HG03064 (cell line): ENCODE results near the gene ZNF592.

Experiments
- ATAC-seq: cut with Tn5 transposase; IDR thresholded peaks from one replicate; pipeline ENCODE4 v1.9.1; 2021; ENCODE audit warnings: low read depth; ENCODE audit not compliant: unreplicated experiment

Gene ZNF592

DNA sequence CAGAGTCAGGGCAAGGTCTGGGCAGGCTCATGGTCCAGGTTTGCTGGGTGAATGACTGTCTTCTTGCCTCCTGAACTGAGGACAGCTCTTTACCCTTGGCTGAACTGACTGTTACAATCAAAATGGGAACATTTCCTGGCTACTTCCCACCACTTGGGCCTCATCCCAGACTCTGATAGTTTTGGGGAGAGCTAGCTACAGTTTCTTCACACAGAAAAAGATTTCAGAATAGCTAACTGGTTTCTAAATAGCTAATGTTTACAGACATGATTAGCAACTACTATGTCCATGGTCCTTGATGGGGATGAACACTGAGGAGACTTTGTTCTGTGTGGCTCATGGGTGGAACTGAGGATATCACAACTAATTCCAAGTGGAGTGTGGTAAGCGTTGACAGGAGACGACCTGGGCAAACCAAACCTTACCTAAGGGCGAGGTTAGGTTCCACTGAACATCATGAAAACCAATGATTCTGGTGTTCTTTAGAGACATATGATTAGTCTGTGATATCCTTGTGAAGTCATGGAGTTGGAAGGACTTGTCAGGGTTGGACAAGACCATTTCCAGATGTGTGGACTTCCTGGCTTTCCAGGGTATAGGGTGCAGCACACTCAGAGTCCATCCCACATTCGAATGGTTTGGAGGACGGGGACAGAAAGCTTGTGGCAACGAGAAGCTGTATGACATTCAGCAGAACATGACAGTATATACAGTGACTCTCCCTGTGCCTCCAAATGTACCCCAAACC, 76.0 kb downstream of the ZNF592 start:
- no peak for ATAC-seq

- no peak for ATAC-seq
Observed at GRCh38 chr15:84826369-84826823, 78.0 kb downstream of the ZNF592 start.

DNA sequence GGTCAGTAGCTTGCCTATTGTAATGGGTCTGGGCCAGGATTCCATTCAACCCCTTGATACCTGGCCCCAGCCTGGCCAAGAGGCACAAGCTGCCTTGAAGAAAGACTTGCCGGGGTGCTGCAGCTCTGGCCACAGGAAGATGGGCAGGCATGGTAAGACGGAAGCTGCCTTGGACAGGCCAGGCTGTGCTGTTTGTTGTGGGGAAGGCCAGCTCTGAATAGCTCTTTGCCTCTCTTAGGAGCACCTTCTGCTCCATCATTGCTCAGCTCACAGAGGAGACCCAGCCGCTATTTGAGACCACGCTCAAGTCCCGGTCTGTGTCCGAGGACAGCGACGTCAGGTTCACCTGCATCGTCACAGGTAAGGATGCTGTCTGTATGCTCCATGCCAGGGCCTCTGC, 78.9 kb downstream of the ZNF592 start:
- no peak for ATAC-seq

- ATAC-seq, result no peak
Observed at GRCh38 chr15:84828086-84828908, 79.9 kb downstream of the ZNF592 start.

DNA sequence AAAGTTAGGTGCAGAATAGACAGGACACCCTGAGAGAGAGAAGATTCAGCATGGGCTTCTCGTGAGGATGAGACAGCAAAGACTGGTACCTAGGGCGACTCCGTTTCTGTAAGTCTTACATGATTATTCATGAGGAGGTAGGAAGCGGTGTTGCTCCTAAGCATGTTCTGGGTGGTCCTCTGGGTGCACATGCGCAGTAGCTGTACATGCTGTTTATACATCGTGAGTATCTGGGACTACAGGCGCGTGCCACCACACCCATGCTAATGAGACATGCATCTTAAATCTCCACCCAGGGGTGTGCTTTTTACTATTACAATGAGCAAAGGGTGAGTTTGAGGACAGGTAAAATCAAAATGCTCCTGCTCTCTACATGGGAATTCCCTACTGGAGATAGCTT, 81.0 kb downstream of the ZNF592 start:
- no peak for ATAC-seq

DNA sequence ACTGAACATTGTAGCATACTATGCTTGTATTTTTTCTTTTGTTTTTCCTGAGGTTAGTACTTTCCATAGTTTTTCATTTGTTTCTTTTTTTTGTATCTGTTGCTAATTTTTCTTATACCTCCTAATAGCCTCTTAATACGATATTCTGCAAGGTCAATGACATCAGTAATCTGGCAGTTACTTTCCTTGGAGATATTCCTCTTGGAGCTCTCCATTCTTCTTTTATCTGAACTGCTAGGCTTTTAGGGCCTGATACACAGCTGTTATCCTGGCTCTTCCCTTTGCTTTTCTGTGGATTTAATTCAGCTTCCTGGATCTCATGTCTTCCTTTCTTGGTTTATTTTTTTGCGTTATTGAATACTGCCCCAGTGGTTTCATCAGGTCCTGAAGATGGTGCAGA, 81.6 kb downstream of the ZNF592 start:
- no peak for ATAC-seq

GRCh38 chr15:84831028-84831427, 82.6 kb downstream of the ZNF592 start:
- no peak for ATAC-seq

GRCh38 chr15:84831613-84832012, 83.2 kb downstream of the ZNF592 start:
- ATAC-seq, result no peak

GRCh38 chr15:84832448-84833040, 84.2 kb downstream of the ZNF592 start:
- no peak for ATAC-seq

DNA sequence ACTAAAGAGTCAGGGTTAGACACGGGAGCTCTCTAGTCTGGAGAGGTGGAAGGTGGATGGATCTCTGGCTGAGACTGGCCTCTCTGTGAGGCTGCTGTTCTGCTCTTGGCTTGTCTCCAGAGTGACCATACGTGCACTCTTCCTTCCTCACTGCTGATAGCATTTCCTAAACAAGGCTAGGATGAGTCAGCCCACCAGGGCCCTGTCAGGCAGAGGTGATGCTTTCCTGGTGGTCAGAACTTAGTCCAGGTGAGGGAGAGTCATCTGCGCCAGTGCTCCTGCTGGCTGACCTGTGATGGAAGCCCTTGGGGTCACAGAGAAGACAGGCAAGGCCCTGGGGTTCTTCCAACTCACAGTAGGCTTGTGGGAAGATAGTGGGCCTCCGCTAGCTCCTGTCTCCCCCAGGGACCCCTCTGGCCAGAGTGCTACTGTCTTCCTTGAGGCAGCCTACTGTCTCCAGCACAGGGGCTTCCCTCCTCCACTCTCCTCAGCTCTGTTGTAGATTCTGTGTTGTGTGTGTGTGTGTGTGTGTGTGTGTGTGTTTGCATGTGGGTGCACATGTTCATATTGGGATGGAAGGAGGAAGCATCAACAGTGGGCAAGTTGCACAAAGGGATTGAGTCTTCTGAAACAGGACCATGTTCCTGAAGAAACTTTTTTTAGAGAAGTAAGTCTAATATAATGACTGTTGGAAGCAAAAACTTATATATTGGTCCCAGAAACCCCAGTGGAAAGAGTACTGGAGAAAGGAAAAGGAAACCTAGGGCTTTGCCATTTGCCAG, 85.2 kb downstream of the ZNF592 start:
- ATAC-seq, result no peak

- ATAC-seq, result no peak
Observed at GRCh38 chr15:84834229-84834955, 86.0 kb downstream of the ZNF592 start.

GRCh38 chr15:84834969-84835368, 86.6 kb downstream of the ZNF592 start:
- no peak for ATAC-seq

GRCh38 chr15:84835661-84836337, 87.4 kb downstream of the ZNF592 start:
- no peak for ATAC-seq

DNA sequence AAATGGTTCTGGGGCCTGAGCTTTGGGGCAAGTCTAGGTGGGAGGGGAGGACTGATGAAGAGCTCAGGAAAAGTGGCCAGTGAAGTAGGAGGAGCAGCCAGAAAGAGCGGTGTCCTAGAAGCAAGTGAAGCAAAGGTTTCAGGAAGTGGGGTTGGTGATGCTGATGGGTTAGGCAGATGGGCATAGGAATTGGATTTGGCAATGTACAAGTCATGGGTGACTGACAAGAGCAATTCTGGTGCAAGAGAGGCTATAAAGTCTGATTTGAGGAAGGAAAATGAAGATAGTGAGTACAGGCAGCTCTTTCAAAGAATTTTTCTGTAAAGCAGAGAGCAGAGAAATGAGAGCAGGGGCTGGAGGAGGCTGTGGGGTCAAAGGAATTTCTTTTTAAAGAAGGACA, 88.5 kb downstream of the ZNF592 start:
- ATAC-seq, result no peak

GRCh38 chr15:84839714-84840113, 91.3 kb downstream of the ZNF592 start:
- ATAC-seq, result no peak

DNA sequence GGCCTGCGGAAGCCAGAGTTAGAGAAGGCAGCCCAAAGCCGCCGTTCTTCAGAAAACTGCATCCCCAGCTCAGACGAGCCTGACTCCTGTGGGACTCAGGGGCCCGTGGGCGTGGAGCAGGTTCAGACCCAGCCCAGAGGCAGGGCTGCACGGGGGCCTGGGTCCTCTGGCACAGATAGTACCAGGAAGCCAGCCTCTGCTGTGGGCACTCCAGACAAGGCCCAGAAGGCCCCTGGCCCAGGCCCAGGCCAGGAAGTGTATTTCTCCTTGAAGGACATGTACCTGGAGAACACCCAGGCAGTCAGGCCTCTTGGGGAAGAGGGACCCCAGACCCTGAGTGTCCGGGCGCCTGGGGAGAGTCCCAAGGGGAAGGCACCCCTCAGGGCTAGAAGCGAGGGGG, 91.9 kb downstream of the ZNF592 start:
- ATAC-seq, result no peak

DNA sequence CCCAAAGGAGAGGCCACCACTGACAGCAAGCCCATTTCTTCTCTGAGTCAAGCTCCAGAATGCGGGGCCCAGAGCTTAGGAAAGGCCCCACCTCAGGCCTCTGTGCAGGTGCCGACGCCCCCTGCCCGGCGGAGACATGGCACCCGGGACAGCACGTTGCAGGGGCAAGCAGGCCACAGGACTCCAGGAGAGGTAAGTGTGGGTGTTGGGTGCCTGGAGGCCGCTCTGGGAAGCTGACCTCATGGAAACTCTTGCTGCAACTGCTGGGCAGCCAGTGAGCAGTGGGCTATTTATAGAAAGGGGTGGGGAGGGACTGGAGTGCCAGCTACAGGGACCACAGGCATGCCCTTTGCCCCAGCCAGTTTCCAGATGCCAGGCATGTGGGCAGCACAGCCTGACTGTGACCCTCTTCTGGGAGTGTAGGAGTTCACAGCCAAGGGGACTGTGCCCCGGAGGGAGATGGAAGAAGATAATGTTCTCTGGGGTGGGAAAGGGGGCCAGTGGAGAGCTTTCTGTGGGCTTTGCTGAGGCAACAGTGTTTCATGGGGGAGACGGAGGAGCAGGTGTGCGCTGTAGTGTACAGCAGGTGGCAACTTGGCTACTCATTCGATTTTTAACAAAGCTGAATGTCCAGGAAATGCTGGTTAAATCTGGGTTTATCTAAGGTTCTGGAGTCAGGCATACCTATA, 92.5 kb downstream of the ZNF592 start:
- ATAC-seq, result no peak

- no peak for ATAC-seq
Observed at GRCh38 chr15:84842781-84843180, 94.4 kb downstream of the ZNF592 start.

DNA sequence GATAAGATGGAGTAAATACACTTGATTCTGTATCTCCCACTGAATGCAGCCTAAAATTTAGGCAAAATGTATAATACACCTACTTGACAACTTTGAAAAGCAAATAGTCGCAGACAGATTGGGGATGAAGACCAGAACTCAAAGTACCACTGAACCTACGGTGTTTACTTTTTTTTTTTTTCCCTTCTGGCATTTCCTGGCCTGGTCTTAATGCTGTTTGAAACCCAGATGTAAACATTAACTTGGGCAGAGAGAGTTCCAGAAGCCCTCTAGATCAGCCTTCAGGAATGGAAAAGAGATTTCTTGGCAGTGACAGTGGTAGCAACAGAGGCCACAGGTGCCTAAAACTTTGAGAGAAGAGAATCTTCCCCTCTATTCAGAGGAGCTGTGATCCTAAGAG, 96.6 kb downstream of the ZNF592 start:
- no peak for ATAC-seq
